ENCODE data around the gene NINJ2. TPM values are rescaled to one million over a fixed set of nuclear protein-coding genes. Genes with fewer than 3 reads are reported as not detected.

The NINJ2 gene
- total RNA-seq, 1 donor from 2014 or later = not detected

- TF ChIP-seq CTCF (conservative IDR thresholded peaks at IDR 0.05; ENCODE audit: low read depth, low read length) = no peak
- no peak for DNase-seq (ENCODE audit: low read depth)
- H3K4me3 ChIP-seq (ENCODE audit: low read depth, low read length) = no peak overlapping the region
These were observed 23.3 kb downstream of the NINJ2 start for GRCh38 chr12:639988-640387.

- TF ChIP-seq CTCF (conservative IDR thresholded peaks at IDR 0.05; ENCODE audit: low read depth, low read length) = no peak
- DNase-seq (ENCODE audit: low read depth) = no peak
- H3K4me3 ChIP-seq (ENCODE audit: low read depth, low read length) = no peak overlapping the region
These were observed 23.7 kb downstream of the NINJ2 start for GRCh38 chr12:639566-639965.

GRCh38 chr12:638953-639557, 24.2 kb downstream of the NINJ2 start:
- no peak for TF ChIP-seq CTCF (conservative IDR thresholded peaks at IDR 0.05; ENCODE audit: low read depth, low read length)
- DNase-seq (ENCODE audit: low read depth) = no peak
- no peak overlapping the region for H3K4me3 ChIP-seq (ENCODE audit: low read depth, low read length)

- DNase-seq (ENCODE audit: low read depth) = no peak
- no peak for TF ChIP-seq CTCF (conservative IDR thresholded peaks at IDR 0.05; ENCODE audit: low read depth, low read length)
- H3K4me3 ChIP-seq (ENCODE audit: low read depth, low read length) = no peak overlapping the region
These were observed 26.6 kb downstream of the NINJ2 start for GRCh38 chr12:636632-637031.

- DNase-seq (ENCODE audit: low read depth) = no peak
These were observed 29.5 kb downstream of the NINJ2 start for GRCh38 chr12:633731-634130.

GRCh38 chr12:632102-632696, 31.0 kb downstream of the NINJ2 start:
- TF ChIP-seq CTCF (conservative IDR thresholded peaks at IDR 0.05; ENCODE audit: low read depth, low read length) = no peak
- peak; percentile 77 for DNase-seq (ENCODE audit: low read depth)
- no peak overlapping the region for H3K4me3 ChIP-seq (ENCODE audit: low read depth, low read length)

More at GRCh38 chr12:633731-634130, 29.5 kb downstream of the NINJ2 start:
- no peak overlapping the region for H3K4me3 ChIP-seq (ENCODE audit: low read depth, low read length)
- no peak for TF ChIP-seq CTCF (conservative IDR thresholded peaks at IDR 0.05; ENCODE audit: low read depth, low read length)

Data from epithelial cell of proximal tubule (primary cell).